Measurements from ENCODE around the gene MMP1.
"Not testable (repeated sequence)": the region's sequence is repeated elsewhere in the genome, so short reads cannot be mapped to it uniquely, and the experiment has no call there.

The MMP1 gene

DNA sequence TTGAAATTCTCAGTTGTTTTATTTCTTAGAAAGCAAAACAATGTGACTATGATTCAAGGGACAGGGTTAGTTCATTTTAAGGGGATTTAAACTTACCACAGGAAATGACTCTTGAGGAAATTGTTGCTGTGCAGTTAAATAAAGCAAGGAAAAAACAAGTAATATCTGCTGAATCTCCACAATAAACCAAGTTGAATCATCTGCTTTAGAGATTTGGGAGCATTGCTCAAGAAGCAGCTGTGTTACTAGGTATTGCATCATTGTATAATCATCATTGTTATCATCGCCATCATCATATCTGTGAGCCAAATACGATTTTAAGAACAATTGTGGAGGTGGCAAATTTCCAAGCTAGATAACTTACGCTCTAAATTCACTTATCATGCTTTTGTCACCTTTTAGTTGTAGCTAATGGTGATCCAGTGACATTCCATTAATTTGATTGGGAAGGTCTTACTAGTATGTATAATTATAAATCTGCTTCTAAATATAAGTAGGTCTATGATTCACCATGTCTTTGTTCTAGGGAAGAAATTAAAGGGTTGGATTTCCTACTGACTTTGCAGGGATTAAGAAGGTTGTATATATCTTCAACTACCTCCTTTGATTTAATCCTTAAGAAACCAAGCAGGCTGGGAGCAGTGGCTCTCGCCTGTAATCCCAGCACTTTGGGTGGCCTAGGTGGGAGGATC is 37.5 kb downstream of the MMP1 start:
- peak; percentile 97 to 100 for DNase-seq

- DNase-seq = peak; percentile 49 to 60
Measured at GRCh38 chr11:102757823-102758549, 40.0 kb downstream of the MMP1 start.

DNA sequence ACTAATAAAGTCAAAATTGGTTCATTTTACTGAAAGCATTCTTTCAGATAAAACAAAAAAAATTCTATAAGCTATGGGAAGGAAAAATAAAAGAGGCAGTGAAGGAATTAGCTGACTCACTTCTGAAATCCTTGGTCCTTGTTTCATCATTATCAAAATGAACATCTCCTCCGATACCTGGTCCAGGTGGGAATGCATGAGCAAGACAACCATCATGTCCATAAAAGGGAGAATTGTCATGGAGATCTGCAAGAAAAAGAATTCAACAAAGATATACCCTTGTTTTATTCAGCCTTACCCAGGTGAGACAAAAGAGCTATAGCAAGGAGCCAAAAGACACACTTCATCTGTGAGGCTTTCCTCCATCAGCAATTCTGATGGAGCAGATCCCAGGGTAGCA is 44.7 kb downstream of the MMP1 start:
- DNase-seq = no peak

DNA sequence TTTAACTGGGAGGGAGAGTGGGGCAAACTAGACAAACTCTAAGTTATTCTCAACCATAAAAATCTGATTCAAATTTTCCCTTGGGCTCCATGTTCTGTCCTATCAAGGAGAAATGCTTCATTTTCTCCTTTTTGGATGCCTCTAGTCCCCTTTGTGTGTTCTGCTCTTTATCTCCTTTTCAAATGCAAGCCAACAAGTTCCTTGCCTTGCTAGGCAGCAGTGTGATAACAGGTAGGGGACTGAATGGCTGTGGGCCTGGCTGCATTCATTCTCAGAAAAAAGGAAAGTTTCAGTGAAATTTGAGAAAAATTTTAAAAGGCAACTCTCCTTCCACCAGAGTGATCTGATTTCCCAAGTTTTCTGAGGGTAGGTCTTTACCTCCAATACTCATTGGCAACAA is 46.3 kb downstream of the MMP1 start:
- no peak for DNase-seq

DNA sequence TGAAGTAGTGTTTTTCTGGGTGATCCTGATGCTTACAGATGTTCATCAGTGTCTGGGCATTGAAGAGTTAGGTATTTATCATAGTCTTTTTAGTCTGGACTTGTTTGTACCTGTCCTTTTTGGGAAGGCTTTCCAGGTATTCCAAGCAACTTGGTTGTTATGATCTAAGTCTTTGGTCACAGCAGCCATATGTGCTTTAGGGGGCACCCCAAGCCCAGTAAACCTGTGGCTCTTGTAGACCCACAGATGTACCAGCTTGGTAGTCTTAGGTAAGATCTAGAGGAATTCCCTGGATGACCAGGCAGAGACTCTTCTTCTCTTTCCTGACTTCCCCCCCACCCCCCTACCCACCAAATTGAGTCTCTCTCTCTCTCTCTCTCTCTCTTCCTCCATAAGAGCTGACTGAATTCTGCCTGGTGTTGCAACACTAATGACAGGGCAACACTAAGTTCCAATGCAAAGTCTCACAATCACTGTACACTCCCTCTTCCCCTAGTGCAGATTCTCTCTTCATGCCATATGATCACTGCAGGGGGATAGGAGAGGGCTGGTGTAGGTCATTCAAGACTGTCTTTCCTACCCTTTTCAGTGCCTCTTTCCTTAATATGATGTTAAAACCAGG is 48.7 kb downstream of the MMP1 start:
- DNase-seq = no peak

- DNase-seq = not testable (repeated sequence)
Measured at GRCh38 chr11:102746746-102747578, 51.0 kb downstream of the MMP1 start.
